ENCODE measurements around the gene S1PR4.
"Not testable (repeated sequence)": the region's sequence is repeated elsewhere in the genome, so short reads cannot be mapped to it uniquely, and the experiment has no call there.

Gene S1PR4

GRCh38 chr19:3196064-3196932 is 17.7 kb downstream of the S1PR4 start:
- no peak for DNase-seq (ENCODE audit: low spot score)

GRCh38 chr19:3196933-3197205 is 18.3 kb downstream of the S1PR4 start:
- no peak for DNase-seq (ENCODE audit: low spot score)

- no peak for DNase-seq (ENCODE audit: low spot score)
These were observed 20.5 kb downstream of the S1PR4 start for GRCh38 chr19:3198901-3199700.

DNA sequence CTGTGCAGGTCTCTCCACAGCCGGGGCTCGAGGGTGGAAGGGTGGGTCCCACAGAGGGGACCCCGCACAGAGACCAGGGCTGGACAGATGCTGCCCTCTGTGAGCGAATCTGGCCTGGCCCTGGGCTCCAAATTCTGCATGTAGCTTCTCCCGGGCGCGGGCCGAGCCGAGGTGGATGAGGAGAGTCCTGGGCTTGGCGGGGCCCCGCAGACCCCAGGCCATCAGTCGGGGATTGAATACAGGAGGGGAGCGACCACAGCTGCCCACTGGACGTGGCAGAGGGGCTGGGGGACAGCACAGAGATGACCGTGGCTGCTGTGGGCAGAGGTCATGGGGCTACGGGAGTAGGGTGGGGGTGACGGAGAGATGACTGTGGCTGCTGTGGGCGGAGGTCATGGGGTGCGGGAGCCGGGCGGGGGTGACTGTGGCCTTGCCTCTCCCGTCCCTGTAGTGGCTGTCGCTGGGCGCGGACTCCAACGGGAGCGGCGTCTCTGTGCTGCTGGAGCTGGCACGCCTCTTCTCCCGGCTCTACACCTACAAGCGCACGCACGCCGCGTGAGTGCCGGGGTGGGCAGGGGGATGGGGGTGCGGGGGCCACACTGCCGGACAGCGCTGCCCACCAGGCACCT is 22.6 kb downstream of the S1PR4 start:
- DNase-seq (ENCODE audit: low spot score), result no peak

- no peak for DNase-seq (ENCODE audit: low spot score)
These were observed 23.3 kb downstream of the S1PR4 start for GRCh38 chr19:3201911-3202310.

- no peak for DNase-seq (ENCODE audit: low spot score)
These were observed 23.8 kb downstream of the S1PR4 start for GRCh38 chr19:3202346-3202745.

DNA sequence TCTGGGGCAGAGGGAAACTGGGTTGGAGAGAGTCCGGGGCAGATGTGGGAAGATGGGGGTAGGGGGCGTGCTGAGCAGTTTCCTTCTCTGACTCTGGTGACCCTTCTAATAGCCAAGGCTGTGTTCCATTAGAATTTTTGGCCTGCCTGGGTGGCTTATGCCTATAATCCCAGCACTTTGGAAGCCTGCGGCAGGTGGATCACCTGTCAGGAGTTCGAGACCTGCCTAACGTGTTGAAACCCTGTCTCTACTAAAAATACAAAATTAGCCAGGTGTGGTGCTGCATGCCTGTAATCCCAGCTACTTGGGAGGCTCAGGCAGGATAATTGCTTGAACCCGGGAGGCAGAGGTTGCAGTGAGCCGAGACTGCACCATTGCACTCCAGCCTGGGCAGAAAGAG is 24.3 kb downstream of the S1PR4 start:
- DNase-seq (ENCODE audit: low spot score), result not testable (repeated sequence)

GRCh38 chr19:3203805-3204645 is 25.5 kb downstream of the S1PR4 start:
- DNase-seq (ENCODE audit: low spot score), result no peak

GRCh38 chr19:3204646-3205275 is 26.2 kb downstream of the S1PR4 start:
- no peak for DNase-seq (ENCODE audit: low spot score)

DNA sequence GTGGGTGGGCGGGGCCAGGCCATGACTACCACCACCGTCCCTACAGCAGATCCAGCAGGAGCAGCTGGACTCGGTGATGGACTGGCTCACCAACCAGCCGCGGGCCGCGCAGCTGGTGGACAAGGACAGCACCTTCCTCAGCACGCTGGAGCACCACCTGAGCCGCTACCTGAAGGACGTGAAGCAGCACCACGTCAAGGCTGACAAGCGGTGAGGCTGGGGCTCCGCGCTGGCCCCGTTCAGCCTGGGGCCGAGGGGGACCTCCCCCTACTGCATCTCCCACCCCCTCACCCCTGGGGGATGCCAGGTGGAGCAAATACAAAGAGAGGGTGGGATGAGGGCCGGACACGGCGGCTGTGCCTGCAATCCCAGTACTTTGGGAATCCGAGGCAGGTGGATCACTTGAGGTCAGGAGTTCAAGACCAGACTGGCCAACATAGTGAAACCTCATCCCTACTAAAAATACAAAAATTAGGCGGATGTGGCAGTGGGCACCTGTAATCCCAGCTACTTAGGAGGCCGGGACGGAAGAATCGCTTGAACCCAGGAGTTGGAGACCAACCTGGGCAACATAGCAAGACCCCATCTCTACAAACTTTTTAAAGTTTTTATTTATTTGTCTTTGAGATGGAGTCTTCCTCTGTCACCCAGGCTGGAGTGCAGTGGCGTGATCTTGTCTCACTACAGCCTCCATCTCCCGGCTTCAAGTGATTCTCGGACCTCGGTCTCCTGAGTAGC is 27.8 kb downstream of the S1PR4 start:
- no peak for DNase-seq (ENCODE audit: low spot score)

DNA sequence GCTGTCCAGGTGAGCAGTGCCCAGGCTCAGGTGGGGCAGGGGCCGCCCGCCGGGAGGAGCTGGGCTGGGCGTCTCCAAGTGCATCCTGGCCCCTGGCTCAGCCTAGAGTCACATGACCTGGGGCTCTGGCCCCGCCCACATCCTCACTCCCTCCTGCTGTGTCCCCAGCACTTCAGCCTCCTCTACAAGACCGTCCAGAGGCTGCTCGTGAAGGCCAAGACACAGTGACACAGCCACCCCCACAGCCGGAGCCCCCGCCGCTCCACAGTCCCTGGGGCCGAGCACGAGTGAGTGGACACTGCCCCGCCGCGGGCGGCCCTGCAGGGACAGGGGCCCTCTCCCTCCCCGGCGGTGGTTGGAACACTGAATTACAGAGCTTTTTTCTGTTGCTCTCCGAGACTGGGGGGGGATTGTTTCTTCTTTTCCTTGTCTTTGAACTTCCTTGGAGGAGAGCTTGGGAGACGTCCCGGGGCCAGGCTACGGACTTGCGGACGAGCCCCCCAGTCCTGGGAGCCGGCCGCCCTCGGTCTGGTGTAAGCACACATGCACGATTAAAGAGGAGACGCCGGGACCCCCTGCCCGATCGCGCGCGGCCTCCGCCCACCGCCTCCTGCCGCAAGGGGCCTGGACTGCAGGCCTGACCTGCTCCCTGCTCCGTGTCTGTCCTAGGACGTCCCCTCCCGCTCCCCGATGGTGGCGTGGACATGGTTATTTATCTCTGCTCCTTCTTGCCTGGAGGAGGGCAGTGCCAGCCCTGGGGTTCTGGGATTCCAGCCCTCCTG is 29.1 kb downstream of the S1PR4 start:
- DNase-seq (ENCODE audit: low spot score), result no peak

DNA sequence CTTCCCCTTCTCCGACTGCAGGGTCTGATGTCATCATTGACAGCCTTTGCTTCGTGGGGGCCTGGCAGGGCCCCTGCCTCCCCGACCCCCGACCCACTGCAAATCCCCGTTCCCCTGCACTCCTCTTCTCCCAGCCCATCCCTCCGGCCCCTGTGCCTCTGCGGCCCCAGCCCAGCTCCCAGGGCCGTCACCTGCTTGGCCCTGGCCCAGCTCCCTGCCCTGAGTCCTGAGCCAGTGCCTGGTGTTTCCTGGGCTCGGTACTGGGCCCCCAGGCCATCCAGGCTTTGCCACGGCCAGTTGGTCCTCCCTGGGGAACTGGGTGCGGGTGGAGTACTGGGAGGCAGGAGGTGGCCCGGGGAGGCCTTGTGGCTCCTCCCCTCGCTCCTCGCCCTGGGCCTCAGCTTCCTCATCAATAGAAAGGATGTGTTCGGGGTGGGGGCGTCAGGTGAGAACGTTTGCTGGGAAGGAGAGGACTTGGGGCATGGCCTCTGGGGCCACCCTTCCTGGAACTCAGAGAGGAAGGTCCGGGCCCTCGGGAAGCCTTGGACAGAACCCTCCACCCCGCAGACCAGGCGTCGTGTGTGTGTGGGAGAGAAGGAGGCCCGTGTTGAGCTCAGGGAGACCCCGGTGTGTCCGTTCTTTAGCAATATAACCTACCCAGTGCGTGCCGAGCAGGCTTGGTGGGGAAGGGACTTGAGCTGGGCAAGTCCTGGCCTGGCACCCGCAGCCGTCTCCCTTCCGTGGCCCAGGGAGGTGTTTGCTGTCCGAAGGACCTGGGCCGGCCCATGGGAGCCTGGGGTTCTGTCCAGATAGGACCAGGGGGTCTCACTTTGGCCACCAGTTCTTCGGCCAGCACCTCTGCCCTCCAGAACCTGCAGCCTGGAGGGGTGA is 30.0 kb downstream of the S1PR4 start:
- DNase-seq (ENCODE audit: low spot score), result no peak

DNA sequence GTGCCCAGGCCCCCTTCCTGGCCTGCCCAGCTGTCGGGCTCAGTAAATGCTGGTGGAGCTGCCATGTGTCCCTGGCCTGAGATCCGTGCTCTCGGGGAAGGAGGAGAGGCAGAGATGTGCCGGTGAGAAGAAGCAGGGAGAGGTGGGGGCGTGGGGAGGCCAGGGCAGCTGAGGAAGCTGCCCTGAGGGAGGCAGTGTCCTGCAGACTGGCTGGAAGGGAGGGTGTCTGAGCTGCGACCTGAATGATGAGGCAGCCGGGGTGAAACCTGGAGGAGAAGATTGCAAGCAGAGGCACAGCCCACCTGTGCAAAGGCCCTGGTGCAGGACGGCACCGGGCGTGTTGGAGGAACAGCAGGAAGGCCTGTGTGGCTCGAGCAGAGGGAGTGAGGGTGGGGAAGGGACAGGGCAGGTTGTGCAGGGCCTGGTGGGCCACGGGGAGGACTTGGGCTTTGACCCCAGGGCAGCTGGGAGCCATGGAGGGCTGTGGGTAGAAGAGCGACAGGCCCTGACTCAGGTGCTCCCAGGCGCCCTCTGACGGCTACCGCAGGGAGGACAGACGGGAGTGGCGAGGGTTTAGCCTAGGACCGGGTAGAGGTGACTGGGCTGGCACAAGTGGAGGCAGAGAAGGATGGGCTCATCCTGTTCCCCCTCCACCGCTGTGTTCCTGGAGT is 31.9 kb downstream of the S1PR4 start:
- peak; percentile 67 for DNase-seq (ENCODE audit: low spot score)

DNA sequence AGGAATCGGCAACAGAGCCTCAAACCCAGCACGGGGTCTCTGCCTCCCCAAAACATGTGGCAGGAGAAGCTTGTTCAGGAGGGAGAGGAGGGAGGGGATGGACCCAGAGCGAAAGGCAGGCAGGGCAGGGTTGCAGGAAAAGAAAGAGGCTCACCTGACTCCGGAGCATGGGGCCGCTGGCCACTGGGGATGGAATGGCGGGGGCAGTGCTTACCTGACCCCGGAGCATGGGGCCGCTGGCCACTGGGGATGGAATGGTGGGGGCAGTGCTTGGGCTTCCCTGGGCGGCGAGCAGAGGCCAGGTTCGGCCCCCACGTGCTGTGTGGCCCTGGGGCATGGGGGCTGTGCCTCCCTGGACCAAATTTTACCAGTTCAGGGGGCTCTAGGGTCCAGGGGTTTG is 32.6 kb downstream of the S1PR4 start:
- DNase-seq (ENCODE audit: low spot score), result no peak

DNA sequence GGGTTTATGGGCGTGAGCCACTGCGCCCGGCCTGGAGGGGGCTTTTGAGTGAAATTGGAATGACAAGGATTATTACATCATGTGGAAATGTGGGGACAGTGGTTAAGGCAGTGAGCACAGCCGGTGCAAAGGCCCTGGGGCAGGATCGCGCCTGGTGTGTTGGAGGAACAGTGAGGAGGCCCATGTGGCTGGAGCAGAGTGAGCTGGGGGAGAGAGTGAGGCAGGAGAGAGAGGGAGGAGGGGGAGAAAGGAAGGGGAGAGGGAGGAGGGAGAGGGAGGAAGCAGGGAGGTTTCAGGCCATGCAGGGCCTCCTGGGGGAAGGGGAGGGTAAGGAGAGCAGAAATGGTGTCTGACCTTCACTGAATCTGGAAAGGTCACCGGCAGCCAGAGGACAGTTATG is 34.6 kb downstream of the S1PR4 start:
- no peak for DNase-seq (ENCODE audit: low spot score)

- no peak for DNase-seq (ENCODE audit: low spot score)
These were observed 38.3 kb downstream of the S1PR4 start for GRCh38 chr19:3216874-3217273.

GRCh38 chr19:3220576-3220975 is 42.0 kb downstream of the S1PR4 start:
- DNase-seq (ENCODE audit: low spot score), result no peak

GRCh38 chr19:3221576-3221975 is 43.0 kb downstream of the S1PR4 start:
- not testable (repeated sequence) for DNase-seq (ENCODE audit: low spot score)

- DNase-seq (ENCODE audit: low spot score), result no peak
These were observed 44.1 kb downstream of the S1PR4 start for GRCh38 chr19:3222709-3223108.
